ENCODE measurements around the gene HABP2.

DNA sequence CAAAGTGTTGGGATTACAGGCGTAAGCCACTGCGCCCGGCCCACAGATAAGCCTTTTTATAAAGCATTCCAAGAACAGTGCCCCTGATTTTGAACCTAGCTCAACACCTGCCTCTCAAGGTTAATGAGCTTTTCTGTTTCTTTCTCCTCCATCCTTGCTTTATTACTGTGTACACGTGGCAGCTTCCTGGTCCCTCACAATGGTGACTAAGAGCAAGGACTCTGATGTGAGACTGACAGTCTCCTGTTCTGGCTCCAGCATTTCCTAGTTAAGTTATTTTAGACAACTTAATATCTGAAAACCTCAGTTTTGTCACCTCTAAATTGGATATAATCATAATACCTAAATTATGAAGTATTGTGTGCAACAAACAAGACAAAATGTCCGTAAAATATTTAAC is 9.9 kb downstream of the HABP2 start:
- TF ChIP-seq SP1 (IDR thresholded peaks at IDR 0.05) (no peak), CTBP1 (IDR thresholded peaks at IDR 0.05; ENCODE audit: borderline replicate concordance) (no peak), BHLHE40 (IDR thresholded peaks at IDR 0.05; ENCODE audit: borderline replicate concordance) (no peak), ELF4 (IDR thresholded peaks at IDR 0.05) (no peak), ARNT (IDR thresholded peaks at IDR 0.05) (no peak), TARDBP (IDR thresholded peaks at IDR 0.05) (no peak), FOXM1 (IDR thresholded peaks at IDR 0.05; ENCODE audit: borderline replicate concordance) (no peak), NFRKB (IDR thresholded peaks at IDR 0.05) (no peak)
- TF ChIP-seq, protein P1, sequence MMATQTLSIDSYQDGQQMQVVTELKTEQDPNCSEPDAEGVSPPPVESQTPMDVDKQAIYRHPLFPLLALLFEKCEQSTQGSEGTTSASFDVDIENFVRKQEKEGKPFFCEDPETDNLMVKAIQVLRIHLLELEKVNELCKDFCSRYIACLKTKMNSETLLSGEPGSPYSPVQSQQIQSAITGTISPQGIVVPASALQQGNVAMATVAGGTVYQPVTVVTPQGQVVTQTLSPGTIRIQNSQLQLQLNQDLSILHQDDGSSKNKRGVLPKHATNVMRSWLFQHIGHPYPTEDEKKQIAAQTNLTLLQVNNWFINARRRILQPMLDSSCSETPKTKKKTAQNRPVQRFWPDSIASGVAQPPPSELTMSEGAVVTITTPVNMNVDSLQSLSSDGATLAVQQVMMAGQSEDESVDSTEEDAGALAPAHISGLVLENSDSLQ (IDR thresholded peaks at IDR 0.05): no peak
